ENCODE results near the gene TMCO1.
"Not testable (repeated sequence)": the region's sequence is repeated elsewhere in the genome, so short reads cannot be mapped to it uniquely, and the experiment has no call there.

Gene TMCO1

GRCh38 chr1:165768513-165769394 lies at the start of gene TMCO1:
Gene TMCO1, minus strand, starts transcription at chr1:165768868. Its CDS starts 117 bp downstream, at chr1:165768751.
- peak; percentile 98 for DNase-seq

GRCh38 chr1:165816826-165817497 lies 48.3 kb upstream of the TMCO1 start:
- no peak for DNase-seq

- no peak for DNase-seq
Measured at GRCh38 chr1:165816157-165816556, 47.5 kb upstream of the TMCO1 start.

GRCh38 chr1:165815725-165816124 lies 47.1 kb upstream of the TMCO1 start:
- no peak for DNase-seq

- no peak for DNase-seq
Measured at GRCh38 chr1:165807613-165808012, 38.9 kb upstream of the TMCO1 start.

GRCh38 chr1:165804513-165804912 lies 35.8 kb upstream of the TMCO1 start:
- DNase-seq, result not testable (repeated sequence)

- no peak for DNase-seq
Measured at GRCh38 chr1:165799387-165799786, 30.7 kb upstream of the TMCO1 start.

- no peak for DNase-seq
Measured at GRCh38 chr1:165795894-165796293, 27.2 kb upstream of the TMCO1 start.

GRCh38 chr1:165793951-165794350 lies 25.3 kb upstream of the TMCO1 start:
- DNase-seq, result no peak

- no peak for DNase-seq
Measured at GRCh38 chr1:165787741-165788140, 19.1 kb upstream of the TMCO1 start.

GRCh38 chr1:165783519-165783918 lies 14.9 kb upstream of the TMCO1 start:
- not testable (repeated sequence) for DNase-seq

- not testable (repeated sequence) for DNase-seq
Measured at GRCh38 chr1:165778197-165778596, 9.5 kb upstream of the TMCO1 start.

- no peak for DNase-seq
Measured at GRCh38 chr1:165773324-165773965, 4.8 kb upstream of the TMCO1 start.

- DNase-seq, result no peak
Measured at GRCh38 chr1:165772739-165773138, 4.1 kb upstream of the TMCO1 start.

- DNase-seq, result no peak
Measured at GRCh38 chr1:165764277-165764676, 4.4 kb downstream of the TMCO1 start.

- DNase-seq, result no peak
Measured at GRCh38 chr1:165763442-165763841, 5.2 kb downstream of the TMCO1 start.

- no peak for DNase-seq
Measured at GRCh38 chr1:165762725-165763124, 5.9 kb downstream of the TMCO1 start.

- DNase-seq, result no peak
Measured at GRCh38 chr1:165759095-165759494, 9.6 kb downstream of the TMCO1 start.

- no peak for DNase-seq
Measured at GRCh38 chr1:165755393-165756010, 13.2 kb downstream of the TMCO1 start.

- DNase-seq, result no peak
Measured at GRCh38 chr1:165753934-165754333, 14.7 kb downstream of the TMCO1 start.

- DNase-seq, result no peak
Measured at GRCh38 chr1:165748550-165748949, 20.1 kb downstream of the TMCO1 start.

GRCh38 chr1:165747632-165748447 lies 20.8 kb downstream of the TMCO1 start:
- DNase-seq, result no peak

All from femur (tissue), 1 donor.